GM23248 (cell line): ENCODE results near the gene NCAM1. TPM values are rescaled to one million over a fixed set of nuclear protein-coding genes. Genes with fewer than 3 reads are reported as not detected.
"Not testable (repeated sequence)": the region's sequence is repeated elsewhere in the genome, so short reads cannot be mapped to it uniquely, and the experiment has no call there.

Experiments
- DNase-seq: peaks from one replicate; pipeline ENCODE4 v3.0.0-alpha.2; 2015
- H2AFZ ChIP-seq: fragments of 200-600 bp; sonication (generic); 2 replicates; pipeline ENCODE4 v1.6.1; 2016; ENCODE audit warnings: antibody characterized with exemption
- H3F3A ChIP-seq: fragments of 200-600 bp; sonication (generic); 2 replicates; pipeline ENCODE4 v1.6.1; 2016; ENCODE audit warnings: mild to moderate bottlenecking, antibody characterized with exemption, mixed run types; ENCODE audit not compliant: insufficient read depth
- H3K27ac ChIP-seq: fragments of 200-600 bp; sonication (generic); 2 replicates; pipeline ENCODE4 v1.5.1; 2016; ENCODE audit warnings: mild to moderate bottlenecking
- H3K27me3 ChIP-seq: fragments of 200-600 bp; sonication (generic); replicated peaks from 2 replicates; pipeline ENCODE4 v1.6.1; 2016; ENCODE audit warnings: mild to moderate bottlenecking; ENCODE audit not compliant: insufficient read depth
- H3K36me3 ChIP-seq: fragments of 200-600 bp; sonication (generic); 2 replicates; pipeline ENCODE4 v1.6.1; 2016; ENCODE audit warnings: low read depth, mild to moderate bottlenecking
- H3K4me1 ChIP-seq: fragments of 200-600 bp; sonication (generic); 2 replicates; pipeline ENCODE4 v1.6.1; 2016; ENCODE audit warnings: mild to moderate bottlenecking; ENCODE audit not compliant: insufficient read depth
- H3K4me2 ChIP-seq: fragments of 200-600 bp; sonication (generic); one replicate; pipeline ENCODE4 v1.6.1; 2016; ENCODE audit warnings: mild to moderate bottlenecking; ENCODE audit not compliant: unreplicated experiment
- H3K4me3 ChIP-seq: fragments of 200-600 bp; sonication (generic); 2 replicates; pipeline ENCODE4 v1.5.1; 2016; ENCODE audit warnings: mild to moderate bottlenecking
- H3K79me2 ChIP-seq: fragments of 200-600 bp; sonication (generic); 2 replicates; pipeline ENCODE4 v1.6.1; 2016; ENCODE audit warnings: mild to moderate bottlenecking; ENCODE audit not compliant: insufficient read depth
- H3K9ac ChIP-seq: fragments of 200-600 bp; sonication (generic); 2 replicates; pipeline ENCODE4 v1.6.1; 2016; ENCODE audit warnings: mild to moderate bottlenecking
- H3K9me2 ChIP-seq: fragments of 200-600 bp; sonication (generic); 2 replicates; pipeline ENCODE4 v1.6.1; 2016; ENCODE audit warnings: mixed run types, mild to moderate bottlenecking, moderate library complexity; ENCODE audit not compliant: insufficient read depth
- H3K9me3 ChIP-seq: fragments of 200-600 bp; sonication (generic); one replicate; pipeline ENCODE4 v1.6.1; 2017; ENCODE audit warnings: low read depth
- H4K20me1 ChIP-seq: fragments of 200-600 bp; sonication (generic); 2 replicates; pipeline ENCODE4 v1.6.0; 2016; ENCODE audit not compliant: insufficient read depth
- EZH2 ChIP-seq: fragments of 200-600 bp; sonication (generic); IDR thresholded peaks from 2 replicates; pipeline ENCODE4 v1.6.1; 2018; ENCODE audit warnings: antibody characterized with exemption, mild to moderate bottlenecking; ENCODE audit not compliant: insufficient read depth, poor library complexity, severe bottlenecking
- EZH2phosphoT487 ChIP-seq: fragments of 200-600 bp; sonication (generic); IDR thresholded peaks from 2 replicates; pipeline ENCODE4 v1.6.1; 2018; ENCODE audit warnings: antibody characterized with exemption, moderate library complexity, mild to moderate bottlenecking, low read depth; ENCODE audit not compliant: insufficient read depth
- WGBS, 2 experiments: methylation state at CpG; one replicate each; pipeline ENCODE4 v1.1.6; 2015 to 2017; ENCODE audit warnings: low lambda C conversion rate in 2 of 2, low coverage in 1 of 2; ENCODE audit errors: missing lambda C conversion rate in 2 of 2; 5-methylcytosine and 5-hydroxymethylcytosine counted together
- in situ Hi-C: fragments of 300-500 bp; cut with MboI; formaldehyde crosslinking; loops from 2 replicates; pipeline ENCODE4 v1.15.0; 2020
- polyA plus RNA-seq: library from polyadenylated mRNA; unstranded; fragments of >200 nt; fragmentation: Nextera tagmentation; extraction: Ambion mirVana; gene quantifications from 2 replicates; pipeline ENCODE4 v1.2.1, GENCODE V29; 2016
- total RNA-seq: library from RNA; depleted of rRNA; stranded (reverse); fragments of >200 nt; shearing (Covaris generic); gene quantifications from 2 replicates; pipeline ENCODE4 v1.2.3, GENCODE V29; 2014

The NCAM1 gene
- total and polyA plus RNA-seq, 2 experiments from 2014 or later: 1.5 to 1.8 TPM

GRCh38 chr11:113048820-113049768, 87.9 kb downstream of the NCAM1 start:
- Histone ChIP-seq H3K36me3 (no peaks in the 10 kb centered on the region), H3K79me2 (no peaks in the 10 kb centered on the region), H3K27me3 (no peaks in the 10 kb centered on the region; the same call in 1 of the 2 replicates), H2AFZ (no peak overlapping the region), H3K27ac (no peak overlapping the region), H3K9ac (no peak overlapping the region), H3K9me2 (no peaks in the 10 kb centered on the region), H3K9me3 (no peaks in the 10 kb centered on the region), H3K4me3 (no peak overlapping the region), H3K4me1 (peaks cover 4% of the 10 kb centered on the region; the same call in 1 of the 2 replicates), H3K4me2 (peak overlapping the region; percentile 1), H3F3A (no peaks in the 10 kb centered on the region), H4K20me1 (no peaks in the 10 kb centered on the region)
- peak; percentile 82 for DNase-seq
- TF ChIP-seq EZH2phosphoT487: no peak
- no peak for TF ChIP-seq EZH2
- in situ Hi-C loops: no loop called here
- WGBS, 2 experiments: 55 to 57% methylated on average over 3 of the region's 3 CpGs

GRCh38 chr11:113053042-113053441, 91.8 kb downstream of the NCAM1 start:
- H3K27ac ChIP-seq, H4K20me1 ChIP-seq, H3K4me3 ChIP-seq, H3K79me2 ChIP-seq, DNase-seq, H3K4me1 ChIP-seq, H3F3A ChIP-seq, H2AFZ ChIP-seq, H3K9me2 ChIP-seq, H3K9ac ChIP-seq, in situ Hi-C loops, H3K27me3 ChIP-seq, H3K36me3 ChIP-seq, H3K9me3 ChIP-seq, H3K4me2 ChIP-seq: not testable (repeated sequence)
- WGBS, 2 experiments: 88 to 89% methylated on average over 2 of the region's 2 CpGs

GRCh38 chr11:113057038-113057437, 95.8 kb downstream of the NCAM1 start:
- Histone ChIP-seq H3K27me3 (no peaks in the 10 kb centered on the region; the same call in 1 of the 2 replicates), H3K27ac (no peak overlapping the region), H3K9me3 (no peaks in the 10 kb centered on the region), H2AFZ (no peak overlapping the region), H3K9ac (no peak overlapping the region), H3K4me2 (no peak overlapping the region), H3K4me1 (no peaks in the 10 kb centered on the region), H3K4me3 (no peak overlapping the region), H3K79me2 (no peaks in the 10 kb centered on the region), H4K20me1 (no peaks in the 10 kb centered on the region), H3F3A (no peaks in the 10 kb centered on the region), H3K9me2 (no peaks in the 10 kb centered on the region), H3K36me3 (no peaks in the 10 kb centered on the region)
- in situ Hi-C loops: no loop called here
- TF ChIP-seq EZH2: no peak
- no peak for TF ChIP-seq EZH2phosphoT487
- WGBS, 2 experiments: 50 to 79% methylated on average over 2 of the region's 2 CpGs
- no peak for DNase-seq

GRCh38 chr11:113059548-113059947, 98.3 kb downstream of the NCAM1 start:
- Histone ChIP-seq H3K4me2 (no peak overlapping the region), H3K79me2 (no peaks in the 10 kb centered on the region)
- WGBS, 2 experiments: 63 to 77% methylated on average over 4 of the region's 4 CpGs

More at GRCh38 chr11:113059548-113059947, 98.3 kb downstream of the NCAM1 start:
- TF ChIP-seq EZH2: no peak
- TF ChIP-seq EZH2phosphoT487: no peak
- H3K9me3 ChIP-seq: no peaks in the 10 kb centered on the region
- H2AFZ ChIP-seq: no peak overlapping the region
- H3K9ac ChIP-seq: no peak overlapping the region
- H3F3A ChIP-seq: no peaks in the 10 kb centered on the region
- DNase-seq: no peak
- in situ Hi-C loops: no loop called here
- no peaks in the 10 kb centered on the region for H3K36me3 ChIP-seq
- H3K4me1 ChIP-seq: no peaks in the 10 kb centered on the region
- H3K27me3 ChIP-seq: no peaks in the 10 kb centered on the region; the same call in 1 of the 2 replicates
- no peaks in the 10 kb centered on the region for H3K9me2 ChIP-seq
- no peak overlapping the region for H3K27ac ChIP-seq
- no peaks in the 10 kb centered on the region for H4K20me1 ChIP-seq
- H3K4me3 ChIP-seq: no peak overlapping the region
